HepG2 (cell line): ENCODE measurements around the gene CHMP4B. TPM values are rescaled to one million over a fixed set of nuclear protein-coding genes. Genes with fewer than 3 reads are reported as not detected.

Source experiments
- CEBPG ChIP-seq: IDR thresholded peaks from 2 replicates; pipeline ENCODE4 v1.6.1; 2016
- ELF3 ChIP-seq: IDR thresholded peaks from 2 replicates; pipeline ENCODE4 v1.6.1; 2016; ENCODE audit warnings: missing genetic modification reagents, missing compliant biosample characterization
- HDAC6 ChIP-seq: fragments of 200-600 bp; sonication (generic); IDR thresholded peaks from 2 replicates; pipeline ENCODE4 v1.7.0; 2017; ENCODE audit warnings: mild to moderate bottlenecking, antibody characterized with exemption, low read length, low read depth
- IKZF5 ChIP-seq: IDR thresholded peaks from 2 replicates; pipeline ENCODE4 v1.6.1; 2018; ENCODE audit warnings: missing genetic modification reagents, mild to moderate bottlenecking, missing compliant biosample characterization
- MYNN ChIP-seq: sonication (generic); formaldehyde crosslinking; IDR thresholded peaks from 2 replicates; pipeline ENCODE4 v1.4.0; 2020; ENCODE audit warnings: mild to moderate bottlenecking, low read depth, missing genetic modification reagents
- TBP ChIP-seq: sonication (generic); formaldehyde crosslinking; IDR thresholded peaks from 2 replicates; pipeline ENCODE4 v1.5.0; 2020; ENCODE audit warnings: missing genetic modification reagents
- ZBTB40 ChIP-seq, 2 experiments: fragments of 450-650 bp in 1 of 2; sonication (generic) in 1 of 2; formaldehyde crosslinking in 1 of 2; IDR thresholded peaks; 2 replicates each; pipeline versions ENCODE4 v1.6.1 to v1.8.0; 2016 to 2022; ENCODE audit warnings: antibody characterized with exemption in 1 of 2, mild to moderate bottlenecking in 1 of 2, missing genetic modification reagents in 1 of 2
- ZHX1 ChIP-seq: sonication (generic); formaldehyde crosslinking; IDR thresholded peaks from 2 replicates; pipeline ENCODE4 v1.8.1; 2022; ENCODE audit warnings: low read depth, mild to moderate bottlenecking, missing genetic modification reagents
- ZNF180 ChIP-seq: sonication (generic); formaldehyde crosslinking; IDR thresholded peaks from 2 replicates; pipeline ENCODE4 v1.4.0; 2020; ENCODE audit warnings: low read depth, missing genetic modification reagents, borderline replicate concordance
- ZNF260 ChIP-seq: sonication (generic); formaldehyde crosslinking; IDR thresholded peaks from 2 replicates; pipeline ENCODE4 v1.4.0; 2020; ENCODE audit warnings: missing genetic modification reagents, low read depth, mild to moderate bottlenecking, borderline replicate concordance
- ZNF329 ChIP-seq: sonication (generic); formaldehyde crosslinking; IDR thresholded peaks from 2 replicates; pipeline ENCODE4 v1.9.0; 2021; ENCODE audit warnings: low read depth, mild to moderate bottlenecking, missing genetic modification reagents
- ZNF333 ChIP-seq: sonication (generic); formaldehyde crosslinking; IDR thresholded peaks from 2 replicates; pipeline ENCODE4 v1.4.0; 2020; ENCODE audit warnings: mild to moderate bottlenecking, missing genetic modification reagents, borderline replicate concordance
- ZNF335 ChIP-seq: sonication (generic); formaldehyde crosslinking; IDR thresholded peaks from 2 replicates; pipeline ENCODE4 v1.4.0; 2020; ENCODE audit warnings: missing genetic modification reagents
- ZNF703 ChIP-seq: sonication (generic); formaldehyde crosslinking; IDR thresholded peaks from 2 replicates; pipeline ENCODE4 v1.5.1; 2020; ENCODE audit warnings: missing genetic modification reagents, mild to moderate bottlenecking, moderate library complexity, borderline replicate concordance
- ZNF749 ChIP-seq: sonication (generic); formaldehyde crosslinking; IDR thresholded peaks from 2 replicates; pipeline ENCODE4 v1.8.0; 2022; ENCODE audit warnings: mild to moderate bottlenecking, missing genetic modification reagents, moderate library complexity, borderline replicate concordance
- ZSCAN30 ChIP-seq: sonication (generic); formaldehyde crosslinking; IDR thresholded peaks from 2 replicates; pipeline ENCODE4 v1.5.0; 2020; ENCODE audit warnings: mild to moderate bottlenecking, missing genetic modification reagents
- polyA plus RNA-seq, 8 experiments: library from polyadenylated mRNA; depleted of rRNA in 3 of 8; stranded (reverse) in 7 of 8; unstranded in 1 of 8; fragments of >200 nt; fragmentation: Illumina TruSeq in 4 of 8; extraction: Trizol in 4 of 8; gene quantifications; 2 replicates each; pipeline versions ENCODE4 v1.2.1 to v1.2.3, GENCODE V29; 2011 to 2016; ENCODE audit warnings: low read depth in 4 of 8, missing spikeins in 1 of 8, mixed read lengths in 1 of 8; ENCODE audit not compliant: insufficient read depth in 1 of 8
- total RNA-seq, 5 experiments: library from RNA; depleted of rRNA; stranded (reverse); fragments of >200 nt; fragmentation: Illumina TruSeq; extraction: Trizol; gene quantifications; 2 replicates each; pipeline ENCODE4 v1.2.3, GENCODE V29; 2016; ENCODE audit warnings: low read depth in 1 of 5

Gene CHMP4B
- total and polyA plus RNA-seq, 2 of the 13 experiments (the other 11 are each of a cell fraction or from before 2014, with no cell fraction given), result 40.1 to 45.6 TPM

GRCh38 chr20:33812908-33813462 lies 1.8 kb downstream of the CHMP4B start (continued):
- TF ChIP-seq ZBTB40 (IDR thresholded peaks at IDR 0.05) (no peak), ZBTB40 (CRISPR knock-in tag; IDR thresholded peaks at IDR 0.05) (no peak), MYNN (CRISPR knock-in tag) (no peak), ZHX1 (no peak), ZNF260 (no peak), ZSCAN30 (CRISPR knock-in tag) (no peak), ZNF703 (CRISPR knock-in tag) (no peak), ZNF333 (CRISPR knock-in tag) (0 out of 2 replicates have a peak, but pooled peaks have one; percentile 18), ZNF335 (CRISPR knock-in tag) (no peak), HDAC6 (no peak), ELF3 (CRISPR knock-in tag) (peak; percentile 17; the same call in 1 of the 2 replicates), ZNF180 (CRISPR knock-in tag) (no peak), ZNF329 (CRISPR knock-in tag) (no peak), IKZF5 (CRISPR knock-in tag) (no peak), TBP (no peak), CEBPG (CRISPR knock-in tag) (no peak), ZNF749 (CRISPR knock-in tag) (peak; percentile 76; the same call in 1 of the 2 replicates)
